ENCODE data around the gene SLAMF7. TPM values are rescaled to one million over a fixed set of nuclear protein-coding genes. Genes with fewer than 3 reads are reported as not detected.
"Not testable (repeated sequence)": the region's sequence is repeated elsewhere in the genome, so short reads cannot be mapped to it uniquely, and the experiment has no call there.

The SLAMF7 gene, protein sequence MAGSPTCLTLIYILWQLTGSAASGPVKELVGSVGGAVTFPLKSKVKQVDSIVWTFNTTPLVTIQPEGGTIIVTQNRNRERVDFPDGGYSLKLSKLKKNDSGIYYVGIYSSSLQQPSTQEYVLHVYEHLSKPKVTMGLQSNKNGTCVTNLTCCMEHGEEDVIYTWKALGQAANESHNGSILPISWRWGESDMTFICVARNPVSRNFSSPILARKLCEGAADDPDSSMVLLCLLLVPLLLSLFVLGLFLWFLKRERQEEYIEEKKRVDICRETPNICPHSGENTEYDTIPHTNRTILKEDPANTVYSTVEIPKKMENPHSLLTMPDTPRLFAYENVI
- not detected in 2 replicates for polyA plus RNA-seq (2011; rRNA removed)
- not detected in 2 replicates for polyA minus RNA-seq (2011; rRNA and poly(A)+ RNA removed)

DNA sequence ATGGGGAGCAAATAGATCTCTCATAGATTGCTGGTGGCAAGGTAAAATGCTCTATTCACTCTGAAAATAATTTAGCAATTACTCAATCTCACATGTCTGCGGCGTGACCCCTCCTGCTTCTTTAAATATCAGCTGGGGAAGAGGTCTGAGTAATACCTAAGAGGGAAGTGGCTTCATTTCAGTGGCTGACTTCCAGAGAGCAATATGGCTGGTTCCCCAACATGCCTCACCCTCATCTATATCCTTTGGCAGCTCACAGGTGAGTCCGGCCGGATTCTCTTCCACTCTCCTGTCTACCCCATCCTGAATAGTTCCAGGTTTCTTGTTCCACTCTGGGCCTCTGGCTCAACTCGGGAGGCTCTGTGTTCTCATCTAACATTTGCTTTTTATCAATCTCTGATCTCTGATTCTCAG, at the start of gene SLAMF7:
SLAMF7 (plus strand) TSS at position 150 of the 414 bp plus-strand sequence; CDS start at position 205, 55 bp downstream.
- no peak within 1 kb of the TSS for H3K4me3 ChIP-seq (ENCODE audit: low read depth, low read length)
- TF ChIP-seq, protein P1, sequence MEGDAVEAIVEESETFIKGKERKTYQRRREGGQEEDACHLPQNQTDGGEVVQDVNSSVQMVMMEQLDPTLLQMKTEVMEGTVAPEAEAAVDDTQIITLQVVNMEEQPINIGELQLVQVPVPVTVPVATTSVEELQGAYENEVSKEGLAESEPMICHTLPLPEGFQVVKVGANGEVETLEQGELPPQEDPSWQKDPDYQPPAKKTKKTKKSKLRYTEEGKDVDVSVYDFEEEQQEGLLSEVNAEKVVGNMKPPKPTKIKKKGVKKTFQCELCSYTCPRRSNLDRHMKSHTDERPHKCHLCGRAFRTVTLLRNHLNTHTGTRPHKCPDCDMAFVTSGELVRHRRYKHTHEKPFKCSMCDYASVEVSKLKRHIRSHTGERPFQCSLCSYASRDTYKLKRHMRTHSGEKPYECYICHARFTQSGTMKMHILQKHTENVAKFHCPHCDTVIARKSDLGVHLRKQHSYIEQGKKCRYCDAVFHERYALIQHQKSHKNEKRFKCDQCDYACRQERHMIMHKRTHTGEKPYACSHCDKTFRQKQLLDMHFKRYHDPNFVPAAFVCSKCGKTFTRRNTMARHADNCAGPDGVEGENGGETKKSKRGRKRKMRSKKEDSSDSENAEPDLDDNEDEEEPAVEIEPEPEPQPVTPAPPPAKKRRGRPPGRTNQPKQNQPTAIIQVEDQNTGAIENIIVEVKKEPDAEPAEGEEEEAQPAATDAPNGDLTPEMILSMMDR (IDR thresholded peaks at IDR 0.05; ENCODE audit: low read depth, low read length), result no peak
- ChIA-PET CTCF (no interaction called here), POLR2A (no interaction called here)
- no peak for DNase-seq (ENCODE audit: low read depth, low spot score)
- no peak within 1 kb of the TSS for H3K27ac ChIP-seq (ENCODE audit: low read depth, low read length)
- no peaks in the 10 kb centered on the region for H3K9me3 ChIP-seq (ENCODE audit: control insufficient read depth, insufficient read depth, low read length)
- no peaks in the 10 kb centered on the region for H3K27me3 ChIP-seq (ENCODE audit: control insufficient read depth, insufficient read depth, low read length)

DNA sequence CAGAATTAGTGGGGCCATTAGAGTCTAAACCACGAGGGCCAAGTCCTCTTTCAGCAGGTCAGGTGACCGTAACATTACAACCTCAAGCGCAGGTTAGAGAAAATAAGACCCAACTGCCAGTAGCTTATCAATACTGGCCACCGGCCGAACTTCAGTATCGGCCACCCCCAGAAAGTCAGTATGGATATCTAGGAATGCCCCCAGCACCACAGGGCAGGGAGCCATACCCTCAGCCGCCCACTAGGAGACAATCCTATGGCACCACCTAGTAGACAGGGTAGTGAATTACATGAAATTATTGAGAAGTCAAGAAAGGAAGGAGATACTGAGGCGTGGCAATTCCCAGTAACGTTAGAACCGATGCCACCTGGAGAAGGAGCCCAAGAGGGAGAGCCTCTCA, 46.7 kb upstream of the SLAMF7 start:
- H3K4me3 ChIP-seq (ENCODE audit: low read depth, low read length), result not testable (repeated sequence)
- CTCF ChIA-PET, result interaction anchor here (1.1 kb wide), 1 partner anchor 17 kb away, joined by 3 read pairs; no protein-coding TSS in a partner anchor

DNA sequence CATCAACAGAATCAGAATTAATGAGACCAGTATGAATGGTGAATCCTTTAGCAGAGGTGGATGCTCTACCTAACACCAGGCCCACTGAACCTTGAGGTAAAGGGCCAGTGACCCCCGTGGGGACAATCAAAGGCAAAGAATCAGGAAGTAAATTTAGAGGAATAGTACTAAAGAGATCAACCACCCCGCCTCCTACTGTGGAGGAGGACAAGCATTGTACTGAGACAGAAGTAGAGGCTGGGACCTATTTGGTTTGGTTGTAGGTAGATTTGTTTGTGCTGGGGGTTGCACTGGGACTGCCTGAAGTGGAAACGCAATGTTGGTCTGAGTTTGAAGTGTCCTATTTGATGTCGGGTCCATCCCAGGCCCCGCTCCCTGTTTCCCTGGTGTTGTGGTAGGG, 36.9 kb upstream of the SLAMF7 start:
- no peak for DNase-seq (ENCODE audit: low read depth, low spot score)
- ChIA-PET CTCF (no interaction called here), POLR2A (no interaction called here)
- H3K4me3 ChIP-seq (ENCODE audit: low read depth, low read length), result no peak overlapping the region
- no peaks in the 10 kb centered on the region for H3K9me3 ChIP-seq (ENCODE audit: control insufficient read depth, insufficient read depth, low read length)
- H3K27me3 ChIP-seq (ENCODE audit: control insufficient read depth, insufficient read depth, low read length), result no peaks in the 10 kb centered on the region
- TF ChIP-seq, protein P1 (IDR thresholded peaks at IDR 0.05; ENCODE audit: low read depth, low read length), result no peak
- no peak overlapping the region for H3K27ac ChIP-seq (ENCODE audit: low read depth, low read length)

More for the DNA sequence above, 46.7 kb upstream of the SLAMF7 start:
- POLR2A ChIA-PET; DNase-seq (ENCODE audit: low read depth, low spot score); H3K27ac ChIP-seq (ENCODE audit: low read depth, low read length); H3K27me3 ChIP-seq (ENCODE audit: control insufficient read depth, insufficient read depth, low read length); H3K9me3 ChIP-seq (ENCODE audit: control insufficient read depth, insufficient read depth, low read length): not testable (repeated sequence)

DNA sequence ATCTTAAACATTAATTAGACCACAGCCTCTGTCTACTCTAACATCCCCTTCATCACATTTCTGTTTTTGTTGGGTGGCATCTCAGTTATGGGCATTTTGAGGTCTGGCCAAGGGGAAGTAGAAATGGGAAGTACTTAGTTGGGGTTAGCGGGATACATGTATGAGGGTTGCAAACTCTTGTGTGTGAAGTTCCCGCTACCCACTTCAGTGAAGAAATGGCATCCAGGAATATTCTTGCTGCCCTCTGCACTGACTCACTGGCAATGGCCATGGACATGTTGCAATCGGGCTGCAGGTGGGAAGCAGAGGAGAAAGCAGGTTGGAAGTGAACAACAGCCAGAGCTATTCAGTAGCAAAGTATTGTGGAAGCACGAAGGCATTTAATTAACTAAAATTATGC, 34.8 kb upstream of the SLAMF7 start:
- TF ChIP-seq, protein P1 (IDR thresholded peaks at IDR 0.05; ENCODE audit: low read depth, low read length), result no peak
- no peak for DNase-seq (ENCODE audit: low read depth, low spot score)
- Histone ChIP-seq H3K9me3 (ENCODE audit: control insufficient read depth, insufficient read depth, low read length) (no peaks in the 10 kb centered on the region), H3K27me3 (ENCODE audit: control insufficient read depth, insufficient read depth, low read length) (no peaks in the 10 kb centered on the region), H3K4me3 (ENCODE audit: low read depth, low read length) (no peak overlapping the region), H3K27ac (ENCODE audit: low read depth, low read length) (no peak overlapping the region)
- ChIA-PET CTCF (interaction anchor here (1.4 kb wide), 1 partner anchor 75 kb away, joined by 3 read pairs; no protein-coding TSS in a partner anchor), POLR2A (no interaction called here)

DNA sequence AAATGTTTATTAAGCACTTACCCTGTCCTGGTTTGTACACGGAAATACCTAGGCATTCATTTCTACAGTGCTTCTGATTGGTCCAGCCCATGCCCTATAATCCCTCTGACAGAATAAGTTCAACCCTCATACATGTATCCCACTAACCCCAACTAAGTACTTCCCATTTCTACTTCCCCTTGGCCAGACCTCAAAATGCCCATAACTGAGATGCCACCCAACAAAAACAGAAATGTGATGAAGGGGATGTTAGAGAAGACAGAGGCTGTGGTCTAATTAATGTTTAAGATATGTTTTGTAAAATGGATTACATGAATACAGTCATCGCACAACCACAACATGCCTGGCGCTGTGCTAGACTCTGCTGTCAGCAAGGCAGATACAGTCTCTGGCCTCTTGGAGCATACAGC, 33.8 kb upstream of the SLAMF7 start:
- DNase-seq (ENCODE audit: low read depth, low spot score); POLR2A ChIA-PET; H3K9me3 ChIP-seq (ENCODE audit: control insufficient read depth, insufficient read depth, low read length); H3K4me3 ChIP-seq (ENCODE audit: low read depth, low read length); H3K27ac ChIP-seq (ENCODE audit: low read depth, low read length); H3K27me3 ChIP-seq (ENCODE audit: control insufficient read depth, insufficient read depth, low read length): not testable (repeated sequence)
- CTCF ChIA-PET, result interaction anchor here (1.4 kb wide), 1 partner anchor 74 kb away, joined by 3 read pairs; no protein-coding TSS in a partner anchor

DNA sequence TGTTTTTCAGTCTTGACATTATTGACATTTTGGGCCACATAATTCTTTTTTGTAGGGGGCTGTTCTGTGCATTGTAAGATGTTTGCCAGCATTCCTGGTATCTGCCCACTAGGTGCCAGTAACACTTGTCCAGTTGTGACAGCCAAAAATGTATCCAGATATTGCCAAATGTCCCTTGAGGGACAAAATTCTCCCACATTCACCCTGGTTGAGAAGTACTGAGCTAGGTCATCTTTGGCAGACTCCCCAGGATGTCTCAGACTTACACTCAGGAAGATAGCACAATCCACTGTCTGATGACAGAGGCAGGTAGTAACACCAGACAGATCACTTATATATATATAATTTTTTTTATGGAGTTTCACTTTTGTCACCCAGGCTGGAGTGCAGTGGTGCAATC, 33.3 kb upstream of the SLAMF7 start:
- Histone ChIP-seq H3K27me3 (ENCODE audit: control insufficient read depth, insufficient read depth, low read length) (no peaks in the 10 kb centered on the region), H3K27ac (ENCODE audit: low read depth, low read length) (no peak overlapping the region), H3K9me3 (ENCODE audit: control insufficient read depth, insufficient read depth, low read length) (no peaks in the 10 kb centered on the region), H3K4me3 (ENCODE audit: low read depth, low read length) (no peak overlapping the region)
- TF ChIP-seq, protein P1 (IDR thresholded peaks at IDR 0.05; ENCODE audit: low read depth, low read length), result no peak
- CTCF ChIA-PET, result no interaction called here
- POLR2A ChIA-PET, result no interaction called here
- no peak for DNase-seq (ENCODE audit: low read depth, low spot score)
